Right hindlimb (tissue), 1 donor: ENCODE results near the gene PDE6B.

Experiments used
- DNase-seq: peaks from one replicate; pipeline ENCODE4 v3.0.0-alpha.2; 2018

PDE6B gene

DNA sequence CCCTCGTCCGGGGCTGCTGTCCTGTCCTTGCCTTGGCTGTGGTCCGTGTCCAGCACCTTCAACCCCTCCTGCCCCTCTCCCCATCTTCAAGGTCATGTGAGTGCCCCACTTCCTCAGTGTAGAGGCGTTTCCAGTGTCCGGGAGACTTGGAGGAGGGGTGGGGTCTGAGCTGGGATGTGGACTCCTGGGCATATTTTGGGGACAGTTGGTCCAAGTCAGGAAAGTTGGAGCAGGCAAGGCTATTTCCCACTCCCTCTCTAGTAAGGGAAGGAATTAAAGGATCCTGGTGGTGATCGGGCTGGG lies 83.2 kb downstream of the PDE6B start:
- DNase-seq: no peak

GRCh38 chr4:709348-709747 lies 84.0 kb downstream of the PDE6B start:
- no peak for DNase-seq

DNA sequence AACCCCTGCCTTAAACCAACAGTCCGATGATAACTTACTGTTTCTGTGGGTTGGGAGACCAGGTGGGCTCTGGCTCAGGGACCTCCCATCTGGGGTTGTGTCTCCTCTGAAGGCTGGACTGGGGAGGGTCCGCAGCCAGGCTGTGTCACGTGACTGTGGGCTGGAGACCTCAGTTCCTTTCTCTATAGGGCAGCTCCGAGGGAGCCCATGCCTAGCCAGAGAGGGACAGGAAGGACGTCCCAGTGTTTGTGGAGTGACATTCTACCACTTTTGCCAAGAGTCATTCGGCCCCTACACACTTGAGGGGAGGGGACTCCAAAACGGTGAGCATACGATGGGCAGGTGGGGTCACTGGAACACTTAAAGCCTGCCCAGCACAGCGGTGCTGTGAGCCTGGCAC lies 84.7 kb downstream of the PDE6B start:
- DNase-seq: no peak

DNA sequence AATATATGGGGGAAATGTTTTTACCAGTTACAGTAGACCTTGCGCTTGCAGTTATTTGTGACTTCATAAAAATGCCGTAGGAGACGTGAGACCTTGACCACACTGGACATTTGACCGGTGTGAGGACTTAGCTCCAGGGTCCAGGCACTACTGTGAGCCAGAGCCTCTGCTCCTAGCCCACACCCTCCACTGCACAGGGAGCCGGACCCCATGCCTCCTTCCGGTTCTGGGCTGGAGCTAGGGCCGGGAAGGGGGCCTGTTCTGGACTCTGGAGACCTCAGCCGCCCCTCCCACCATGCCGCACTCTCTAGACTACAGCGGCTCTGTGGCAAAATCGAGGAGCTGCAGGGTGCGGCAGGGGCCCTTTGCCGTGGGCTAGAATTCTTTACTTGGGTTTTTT lies 85.5 kb downstream of the PDE6B start:
- DNase-seq: no peak

DNA sequence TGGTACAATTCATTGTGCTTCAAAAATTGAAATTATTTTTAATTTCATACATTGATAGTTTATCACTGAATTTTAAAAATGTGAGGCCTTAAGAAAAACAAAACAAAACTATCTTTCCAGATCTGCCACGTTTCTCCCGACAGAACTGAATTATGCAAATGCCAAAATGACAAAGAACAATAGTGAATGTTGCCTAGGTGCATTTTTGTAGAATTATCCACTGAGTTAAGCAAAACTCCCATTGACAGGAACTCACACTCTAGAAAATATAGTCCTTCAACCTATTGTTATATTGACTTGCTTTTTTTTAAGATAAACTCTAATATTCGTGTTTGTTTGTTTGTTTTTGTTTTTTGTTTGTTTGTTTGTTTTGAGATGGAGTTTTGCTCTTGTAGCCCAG lies 86.7 kb downstream of the PDE6B start:
- no peak for DNase-seq

DNA sequence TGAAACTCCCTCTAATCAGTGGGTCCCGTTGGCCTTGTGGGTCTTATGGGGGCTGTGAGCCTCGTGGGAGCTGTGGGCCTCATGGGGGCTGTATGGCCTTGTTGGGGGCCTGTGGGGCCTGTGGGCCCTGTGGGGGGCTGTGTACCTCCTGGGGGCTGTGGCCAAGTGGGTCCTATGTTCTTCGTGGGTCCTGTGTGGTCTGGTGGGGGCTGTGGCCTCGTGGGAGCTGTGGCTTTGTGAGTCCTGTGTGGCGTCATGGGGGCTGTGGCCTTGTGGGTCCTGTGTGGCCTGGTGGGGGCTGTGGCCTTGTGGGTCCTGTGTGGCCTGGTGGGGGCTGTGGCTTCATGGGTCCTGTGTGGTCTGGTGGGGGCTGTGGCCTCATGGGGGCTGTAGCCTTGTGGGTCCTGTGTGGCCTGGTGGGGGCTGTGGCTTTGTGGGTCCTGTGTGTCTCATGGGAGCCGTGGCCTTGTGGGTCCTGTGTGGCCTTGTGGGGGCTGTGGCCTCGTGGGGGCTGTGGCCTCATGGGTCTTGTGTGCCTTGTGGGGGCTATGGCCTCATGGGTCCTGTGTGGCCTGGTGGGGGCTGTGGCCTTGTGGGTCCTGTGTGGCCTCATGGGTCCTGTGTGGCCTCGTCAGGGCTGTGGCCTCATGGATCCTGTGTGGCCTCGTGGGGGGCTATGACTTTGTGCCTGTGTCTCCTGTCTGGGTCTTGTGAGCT lies 87.7 kb downstream of the PDE6B start:
- no peak for DNase-seq

GRCh38 chr4:714087-714486 lies 88.7 kb downstream of the PDE6B start:
- DNase-seq: no peak

DNA sequence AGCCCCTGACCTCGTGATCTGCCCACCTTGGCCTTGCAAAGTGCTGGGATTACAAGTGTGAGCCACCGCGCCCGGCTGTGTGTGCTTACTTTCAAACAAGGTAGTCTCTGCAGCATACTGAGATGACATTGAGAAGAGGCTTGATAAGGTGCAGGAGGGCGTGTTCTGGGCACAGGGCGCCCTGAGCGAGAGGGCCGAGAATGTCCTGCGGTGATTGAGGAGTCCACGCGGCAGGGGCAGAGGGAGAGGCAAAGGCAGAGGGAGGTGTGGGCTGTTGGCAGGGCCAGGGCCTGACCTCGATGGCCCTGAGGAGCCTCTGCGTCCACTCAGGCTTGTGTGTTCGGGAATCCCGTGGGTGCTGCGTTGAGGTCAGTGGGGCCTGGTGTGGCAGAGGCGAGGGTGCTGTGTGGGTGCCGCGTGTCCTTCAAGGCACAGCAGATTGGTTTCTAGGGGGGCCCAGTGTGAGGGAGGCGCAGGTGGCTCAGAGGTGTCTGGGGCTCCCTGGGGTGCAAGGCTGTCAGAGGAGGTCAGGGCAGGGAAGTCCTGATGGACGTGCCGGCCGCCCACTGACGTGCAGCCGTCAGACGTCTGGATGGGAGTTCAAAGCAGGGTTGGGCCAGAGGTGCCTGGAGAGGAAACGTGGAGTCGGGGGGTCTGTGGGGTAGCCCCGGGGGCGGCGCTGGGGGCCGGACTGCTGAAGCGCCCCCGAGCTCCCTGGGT lies 92.4 kb downstream of the PDE6B start:
- DNase-seq: no peak

DNA sequence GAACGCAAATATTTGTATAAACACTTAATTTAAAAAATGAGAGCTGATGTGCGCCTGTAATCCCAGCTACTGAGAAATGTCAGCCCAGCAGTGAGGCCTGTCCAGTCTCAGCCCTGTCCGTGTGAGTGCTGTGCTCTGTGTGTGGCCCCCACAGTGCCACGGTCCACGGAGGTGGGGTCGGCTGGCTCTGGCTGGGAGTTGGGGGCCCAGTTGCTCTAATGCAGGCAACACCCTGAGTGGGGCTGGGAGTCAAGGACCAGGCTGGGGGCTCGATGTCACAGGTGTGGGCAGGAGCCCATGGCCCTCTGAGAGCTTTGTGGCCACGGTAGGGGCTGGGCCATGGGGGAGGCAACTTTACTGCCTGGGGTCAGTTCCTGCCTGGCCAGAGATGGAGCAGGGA lies 93.1 kb downstream of the PDE6B start:
- DNase-seq: no peak
